IMR-90 (cell line): Measurements from ENCODE around the gene NLRC5. TPM values are rescaled to one million over a fixed set of nuclear protein-coding genes. Genes with fewer than 3 reads are reported as not detected.

ENCODE experiments used
- ATAC-seq: fragments of 200-7000 bp; cut with Tn5 transposase; 2 replicates; pipeline ENCODE4 v1.9.1; 2020; ENCODE audit warnings: low read depth, mild to moderate bottlenecking, moderate library complexity
- BruUV-seq: library from RNA; stranded (reverse); fragments of 400-500 nt; replicated peaks from 2 replicates; lab custom pipeline; 2021; lab: Mats Ljungman, UMichigan
- CTCF ChIA-PET: fragments of 300-600 bp; formaldehyde crosslinking; extraction: SDS; loops from one replicate; lab custom pipeline; 2021; ENCODE audit warnings: antibody characterized with exemption; lab: Yijun Ruan, JAX
- POLR2A ChIA-PET: fragments of 300-600 bp; sonication (Branson Sonifier 250); formaldehyde crosslinking; loops from one replicate; lab custom pipeline; 2022; ENCODE audit warnings: antibody characterized with exemption; ENCODE audit not compliant: unreplicated experiment; lab: Charles Lee
- DNase-seq: peaks from one replicate; pipeline ENCODE4 v3.0.0; 2013
- H2AFZ ChIP-seq: replicated peaks from 2 replicates; pipeline ENCODE3; 2013; ENCODE audit warnings: low read length, mild to moderate bottlenecking; ENCODE audit not compliant: poor library complexity
- H2AK5ac ChIP-seq: 2 replicates; pipeline ENCODE4 v1.6.1; 2013; ENCODE audit warnings: low read depth, low read length, inconsistent platforms
- H2AK9ac ChIP-seq: replicated peaks from 2 replicates; pipeline ENCODE3; 2013; ENCODE audit warnings: mild to moderate bottlenecking, low read depth, low read length, moderate library complexity; ENCODE audit not compliant: poor library complexity
- H2BK120ac ChIP-seq: 2 replicates; pipeline ENCODE4 v1.6.1; 2013; ENCODE audit warnings: low read depth, low read length, inconsistent platforms
- H2BK15ac ChIP-seq: 3 replicates; pipeline ENCODE4 v1.6.1; 2013; ENCODE audit warnings: low read depth, low read length, inconsistent platforms
- H2BK20ac ChIP-seq: 2 replicates; pipeline ENCODE4 v1.6.1; 2013; ENCODE audit warnings: low read depth, mild to moderate bottlenecking, inconsistent platforms, low read length, moderate library complexity
- H2BK5ac ChIP-seq: 2 replicates; pipeline ENCODE4 v1.6.1; 2013; ENCODE audit warnings: mild to moderate bottlenecking, low read depth, low read length, inconsistent platforms; ENCODE audit not compliant: poor library complexity, severe bottlenecking
- H3K14ac ChIP-seq: replicated peaks from 2 replicates; pipeline ENCODE4 v1.6.1; 2013; ENCODE audit warnings: low read depth, low read length, inconsistent platforms
- H3K18ac ChIP-seq: 2 replicates; pipeline ENCODE4 v1.6.1; 2013; ENCODE audit warnings: low read depth, low read length, control low read depth
- H3K23ac ChIP-seq: 2 replicates; pipeline ENCODE4 v1.6.1; 2013; ENCODE audit warnings: low read depth, low read length, inconsistent platforms
- H3K27ac ChIP-seq: 2 replicates; pipeline ENCODE4 v1.5.1; 2013; ENCODE audit warnings: mild to moderate bottlenecking, control low read depth, low read length; ENCODE audit not compliant: insufficient read depth
- H3K27me3 ChIP-seq: 2 replicates; pipeline ENCODE4 v1.6.1; 2013; ENCODE audit warnings: low read length; ENCODE audit not compliant: control insufficient read depth, insufficient read depth
- H3K36me3 ChIP-seq: 2 replicates; pipeline ENCODE4 v1.6.1; 2013; ENCODE audit warnings: low read length, mixed read lengths; ENCODE audit not compliant: control insufficient read depth, insufficient read depth
- H3K4ac ChIP-seq: 2 replicates; pipeline ENCODE4 v1.6.1; 2013; ENCODE audit warnings: low read depth, low read length, inconsistent platforms
- H3K4me1 ChIP-seq: 2 replicates; pipeline ENCODE4 v1.6.1; 2013; ENCODE audit warnings: low read length, mixed read lengths; ENCODE audit not compliant: control insufficient read depth, insufficient read depth
- H3K4me2 ChIP-seq: 2 replicates; pipeline ENCODE4 v1.6.1; 2013; ENCODE audit warnings: low read depth, mild to moderate bottlenecking, control low read depth, low read length, moderate library complexity
- H3K4me3 ChIP-seq: 2 replicates; pipeline ENCODE4 v1.5.1; 2013; ENCODE audit warnings: low read depth, mild to moderate bottlenecking, control low read depth, low read length, moderate library complexity; ENCODE audit not compliant: insufficient read depth
- H3K56ac ChIP-seq: 2 replicates; pipeline ENCODE4 v1.6.1; 2013; ENCODE audit warnings: low read length, inconsistent platforms; ENCODE audit not compliant: insufficient read depth; ENCODE audit errors: extremely low read depth
- H3K79me1 ChIP-seq, 2 experiments: 2 replicates each; pipeline ENCODE4 v1.6.1; 2013; ENCODE audit warnings: low read length in 2 of 2, inconsistent platforms in 1 of 2, low read depth in 1 of 2
- H3K9ac ChIP-seq: 2 replicates; pipeline ENCODE4 v1.6.1; 2013; ENCODE audit warnings: low read depth, low read length, control low read depth
- H3K9me1 ChIP-seq: 2 replicates; pipeline ENCODE4 v1.6.1; 2013; ENCODE audit warnings: low read length, inconsistent platforms; ENCODE audit not compliant: insufficient read depth
- H3K9me3 ChIP-seq: 2 replicates; pipeline ENCODE4 v1.6.1; 2013; ENCODE audit warnings: low read length; ENCODE audit not compliant: control insufficient read depth, insufficient read depth
- H4K20me1 ChIP-seq: 2 replicates; pipeline ENCODE4 v1.6.1; 2013; ENCODE audit warnings: low read length, inconsistent platforms; ENCODE audit not compliant: insufficient read depth
- H4K5ac ChIP-seq: 2 replicates; pipeline ENCODE4 v1.6.1; 2013; ENCODE audit warnings: mild to moderate bottlenecking, low read depth, low read length, control low read depth
- H4K8ac ChIP-seq, 2 experiments: 2 replicates each; pipeline ENCODE4 v1.6.1; 2013; ENCODE audit warnings: low read depth in 2 of 2, low read length in 2 of 2, control low read depth in 1 of 2, inconsistent platforms in 1 of 2
- H4K91ac ChIP-seq: 2 replicates; pipeline ENCODE4 v1.6.1; 2013; ENCODE audit warnings: low read depth, low read length, inconsistent platforms; ENCODE audit not compliant: insufficient read depth
- BHLHE40 ChIP-seq: fragments of 150-350 bp; IDR thresholded peaks from 2 replicates; pipeline ENCODE4 v1.6.1; 2016; ENCODE audit warnings: mild to moderate bottlenecking, low read depth, low read length
- CEBPB ChIP-seq: IDR thresholded peaks from 2 replicates; pipeline ENCODE4 v1.6.1; 2012; ENCODE audit warnings: low read depth, low read length, improper control_type of control experiment
- CHD1 ChIP-seq: IDR thresholded peaks from 2 replicates; pipeline ENCODE4 v1.6.1; 2012; ENCODE audit warnings: low read depth, low read length, improper control_type of control experiment
- FOS ChIP-seq: fragments of 150-350 bp; IDR thresholded peaks from 2 replicates; pipeline ENCODE4 v1.6.1; 2016; ENCODE audit warnings: low read depth, low read length
- MAFK ChIP-seq: IDR thresholded peaks from 2 replicates; pipeline ENCODE4 v1.6.1; 2012; ENCODE audit warnings: low read depth, low read length, improper control_type of control experiment
- MAZ ChIP-seq: IDR thresholded peaks from 2 replicates; pipeline ENCODE4 v1.6.1; 2012; ENCODE audit warnings: low read depth, mild to moderate bottlenecking, low read length, improper control_type of control experiment, moderate library complexity, borderline replicate concordance
- MXI1 ChIP-seq: IDR thresholded peaks from 2 replicates; pipeline ENCODE4 v1.6.1; 2012; ENCODE audit warnings: low read depth, mild to moderate bottlenecking, low read length, moderate library complexity, borderline replicate concordance
- POLR2A ChIP-seq: IDR thresholded peaks from 2 replicates; pipeline ENCODE4 v1.6.1; 2012; ENCODE audit warnings: mild to moderate bottlenecking, low read depth, low read length
- RAD21 ChIP-seq: IDR thresholded peaks from 2 replicates; pipeline ENCODE4 v1.6.1; 2012; ENCODE audit warnings: low read length, improper control_type of control experiment
- RCOR1 ChIP-seq: IDR thresholded peaks from 2 replicates; pipeline ENCODE4 v1.6.1; 2012; ENCODE audit warnings: mild to moderate bottlenecking, low read length, improper control_type of control experiment; ENCODE audit not compliant: insufficient replicate concordance
- RFX5 ChIP-seq: IDR thresholded peaks from 2 replicates; pipeline ENCODE4 v1.8.0; 2012; ENCODE audit warnings: low read depth, mild to moderate bottlenecking, low read length, moderate library complexity
- SMC3 ChIP-seq: fragments of 150-350 bp; IDR thresholded peaks from 2 replicates; pipeline ENCODE4 v1.6.1; 2016; ENCODE audit warnings: low read depth, mild to moderate bottlenecking, antibody characterized with exemption, low read length, moderate library complexity
- WGBS, 2 experiments: methylation state at CpG; one replicate each; pipeline versions ENCODE4 v1.1.5 to v1.1.7; 2013; ENCODE audit warnings: missing lambda C conversion rate in 2 of 2; ENCODE audit not compliant: insufficient read length in 1 of 2; ENCODE audit errors: extremely low coverage in 2 of 2; 5-methylcytosine and 5-hydroxymethylcytosine counted together
- dilution Hi-C: fragments of 300-500 bp; cut with HindIII; formaldehyde crosslinking; loops from one replicate; pipeline ENCODE4 v1.14.3; 2018; ENCODE audit warnings: low sequenced_read_pairs; ENCODE audit not compliant: unreplicated experiment
- in situ Hi-C: fragments of 300-500 bp; cut with MboI; formaldehyde crosslinking; loops from 3 replicates; pipeline ENCODE4 v1.14.3; 2019; ENCODE audit warnings: low sequenced_read_pairs, inconsistent platforms, mixed read lengths
- intact Hi-C: fragments of 100-400 bp; cut with micrococcal nuclease; formaldehyde crosslinking; loops from 2 replicates; pipeline ENCODE4 v1.10.0; 2022
- polyA plus RNA-seq, 3 experiments: library from polyadenylated mRNA; depleted of rRNA; stranded (reverse); fragments of >200 nt; gene quantifications; 2 replicates each; pipeline ENCODE4 v1.2.3, GENCODE V29; 2012; ENCODE audit warnings: low replicate concordance in 1 of 3
- total RNA-seq: library from RNA; depleted of rRNA; stranded (reverse); fragments of >200 nt; gene quantifications from 2 replicates; pipeline ENCODE4 v1.2.3, GENCODE V29; 2012
- TF ChIP-seq, protein P1 (sequence below): fragments of 150-350 bp; IDR thresholded peaks from 2 replicates; pipeline ENCODE4 v1.6.1; 2016; ENCODE audit warnings: low read depth, mild to moderate bottlenecking, low read length, moderate library complexity, borderline replicate concordance
- TF ChIP-seq, protein P2 (sequence below): conservative IDR thresholded peaks from 2 replicates; pipeline ENCODE4 v1.5.1; 2012; ENCODE audit warnings: mild to moderate bottlenecking, low read depth, low read length, improper control_type of control experiment
- TF ChIP-seq, protein P3 (sequence below): fragments of 150-350 bp; IDR thresholded peaks from 2 replicates; pipeline ENCODE4 v1.6.1; 2017; ENCODE audit warnings: mild to moderate bottlenecking, antibody characterized with exemption, low read length, low read depth

Gene NLRC5
- total and polyA plus RNA-seq, 2 of the 4 experiments (the other 2 are of a cell fraction): 9.1 to 14.9 TPM

DNA sequence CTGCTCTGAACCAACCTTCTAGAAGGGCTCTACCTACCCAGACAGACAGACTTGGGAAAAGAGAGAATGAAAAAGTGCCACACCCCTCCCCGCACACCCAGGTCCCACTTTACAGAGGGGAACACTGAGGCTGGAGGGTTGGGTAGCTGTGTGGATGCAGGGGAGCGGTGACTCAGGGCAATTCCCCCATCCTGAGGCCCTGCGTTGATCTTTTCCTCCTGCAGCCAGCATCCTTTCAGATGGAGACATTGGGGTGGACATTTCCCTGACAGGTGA lies 17.7 kb upstream of the NLRC5 start:
- BruUV-seq: no TSS peak
- H2BK5ac ChIP-seq: no peak overlapping the region
- intact Hi-C loops: no loop called here
- H3K79me1 ChIP-seq: no peaks in the 10 kb centered on the region
- 0 out of 2 replicates have a peak overlapping the region, but pooled peaks have one; percentile 1 for H2AK5ac ChIP-seq
- H3K4ac ChIP-seq: no peak overlapping the region
- H4K20me1 ChIP-seq: no peaks in the 10 kb centered on the region
- dilution Hi-C loops: no loop called here
- no peaks in the 10 kb centered on the region; the same call in 1 of the 2 replicates for H3K9me1 ChIP-seq
- ATAC-seq: no peak
- DNase-seq: no peak
- H3K27ac ChIP-seq: no peak overlapping the region
- CTCF ChIA-PET: no interaction called here
- no peak overlapping the region for H4K91ac ChIP-seq
- no peak overlapping the region for H4K5ac ChIP-seq
- TF ChIP-seq, protein P1, sequence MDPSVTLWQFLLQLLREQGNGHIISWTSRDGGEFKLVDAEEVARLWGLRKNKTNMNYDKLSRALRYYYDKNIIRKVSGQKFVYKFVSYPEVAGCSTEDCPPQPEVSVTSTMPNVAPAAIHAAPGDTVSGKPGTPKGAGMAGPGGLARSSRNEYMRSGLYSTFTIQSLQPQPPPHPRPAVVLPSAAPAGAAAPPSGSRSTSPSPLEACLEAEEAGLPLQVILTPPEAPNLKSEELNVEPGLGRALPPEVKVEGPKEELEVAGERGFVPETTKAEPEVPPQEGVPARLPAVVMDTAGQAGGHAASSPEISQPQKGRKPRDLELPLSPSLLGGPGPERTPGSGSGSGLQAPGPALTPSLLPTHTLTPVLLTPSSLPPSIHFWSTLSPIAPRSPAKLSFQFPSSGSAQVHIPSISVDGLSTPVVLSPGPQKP: no peak
- TF ChIP-seq, protein P2, sequence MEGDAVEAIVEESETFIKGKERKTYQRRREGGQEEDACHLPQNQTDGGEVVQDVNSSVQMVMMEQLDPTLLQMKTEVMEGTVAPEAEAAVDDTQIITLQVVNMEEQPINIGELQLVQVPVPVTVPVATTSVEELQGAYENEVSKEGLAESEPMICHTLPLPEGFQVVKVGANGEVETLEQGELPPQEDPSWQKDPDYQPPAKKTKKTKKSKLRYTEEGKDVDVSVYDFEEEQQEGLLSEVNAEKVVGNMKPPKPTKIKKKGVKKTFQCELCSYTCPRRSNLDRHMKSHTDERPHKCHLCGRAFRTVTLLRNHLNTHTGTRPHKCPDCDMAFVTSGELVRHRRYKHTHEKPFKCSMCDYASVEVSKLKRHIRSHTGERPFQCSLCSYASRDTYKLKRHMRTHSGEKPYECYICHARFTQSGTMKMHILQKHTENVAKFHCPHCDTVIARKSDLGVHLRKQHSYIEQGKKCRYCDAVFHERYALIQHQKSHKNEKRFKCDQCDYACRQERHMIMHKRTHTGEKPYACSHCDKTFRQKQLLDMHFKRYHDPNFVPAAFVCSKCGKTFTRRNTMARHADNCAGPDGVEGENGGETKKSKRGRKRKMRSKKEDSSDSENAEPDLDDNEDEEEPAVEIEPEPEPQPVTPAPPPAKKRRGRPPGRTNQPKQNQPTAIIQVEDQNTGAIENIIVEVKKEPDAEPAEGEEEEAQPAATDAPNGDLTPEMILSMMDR: no peak
- no peak for TF ChIP-seq RFX5
- TF ChIP-seq CHD1: no peak
- no peak for TF ChIP-seq FOS
- no peak for TF ChIP-seq RAD21
- no peak for TF ChIP-seq POLR2A
- no peak for TF ChIP-seq MAZ
- TF ChIP-seq, protein P3, sequence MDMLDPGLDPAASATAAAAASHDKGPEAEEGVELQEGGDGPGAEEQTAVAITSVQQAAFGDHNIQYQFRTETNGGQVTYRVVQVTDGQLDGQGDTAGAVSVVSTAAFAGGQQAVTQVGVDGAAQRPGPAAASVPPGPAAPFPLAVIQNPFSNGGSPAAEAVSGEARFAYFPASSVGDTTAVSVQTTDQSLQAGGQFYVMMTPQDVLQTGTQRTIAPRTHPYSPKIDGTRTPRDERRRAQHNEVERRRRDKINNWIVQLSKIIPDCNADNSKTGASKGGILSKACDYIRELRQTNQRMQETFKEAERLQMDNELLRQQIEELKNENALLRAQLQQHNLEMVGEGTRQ: no peak
- no peak for TF ChIP-seq SMC3
- no peak for TF ChIP-seq MXI1
- no peak for TF ChIP-seq RCOR1
- TF ChIP-seq BHLHE40: no peak
- no peak for TF ChIP-seq MAFK
- no peak for TF ChIP-seq CEBPB
- H2AK9ac ChIP-seq: no peak overlapping the region
- H3K14ac ChIP-seq: no peak overlapping the region
- H2BK15ac ChIP-seq: no peak overlapping the region
- H3K23ac ChIP-seq: no peak overlapping the region
- H2BK20ac ChIP-seq: no peak overlapping the region
- peaks cover 2% of the 10 kb centered on the region; the same call in 1 of the 2 replicates for H3K4me1 ChIP-seq
- no CpG with 5 or more reads among the region's 3 CpGs for WGBS, 2 experiments
- H4K8ac ChIP-seq: no peak overlapping the region
- no peak overlapping the region for H2BK120ac ChIP-seq
- no peaks in the 10 kb centered on the region for H3K36me3 ChIP-seq
- in situ Hi-C loops: no loop called here
- H3K4me2 ChIP-seq: no peak overlapping the region
- H3K56ac ChIP-seq: no peak overlapping the region
- POLR2A ChIA-PET: no interaction called here
- H3K4me3 ChIP-seq: no peak overlapping the region
- H3K9me3 ChIP-seq: no peaks in the 10 kb centered on the region
- H3K9ac ChIP-seq: no peak overlapping the region
- no peak overlapping the region for H3K18ac ChIP-seq
- no peak overlapping the region for H2AFZ ChIP-seq
- H3K27me3 ChIP-seq: peaks cover 5% of the 10 kb centered on the region; the same call in 1 of the 2 replicates
